PC-3 (cell line): Measurements from ENCODE around the gene MDM4. TPM values are rescaled to one million over a fixed set of nuclear protein-coding genes. Genes with fewer than 3 reads are reported as not detected.

Experiments
- ATAC-seq: fragments of 200-7000 bp; cut with Tn5 transposase; 2 replicates; pipeline ENCODE4 v1.9.1; 2020; ENCODE audit warnings: mild to moderate bottlenecking, moderate library complexity
- BruUV-seq: library from RNA; stranded (reverse); fragments of 400-500 nt; replicated peaks from 2 replicates; lab custom pipeline; 2021; lab: Mats Ljungman, UMichigan
- CTCF ChIA-PET: fragments of 300-600 bp; sonication (Branson Sonifier 250); formaldehyde crosslinking; loops from one replicate; lab custom pipeline; 2022; ENCODE audit warnings: antibody characterized with exemption; lab: Charles Lee
- POLR2A ChIA-PET: fragments of 300-600 bp; sonication (Branson Sonifier 250); formaldehyde crosslinking; loops from one replicate; lab custom pipeline; 2022; ENCODE audit warnings: antibody characterized with exemption; ENCODE audit not compliant: unreplicated experiment; lab: Charles Lee
- DNase-seq: peaks from one replicate; pipeline ENCODE4 v3.0.0-alpha.2; 2015
- H2AFZ ChIP-seq: fragments of 300-600 bp; sonication (generic); 2 replicates; pipeline ENCODE4 v1.6.0; 2016; ENCODE audit warnings: antibody characterized with exemption, low read length
- H3F3A ChIP-seq: fragments of 300-600 bp; sonication (generic); one replicate; pipeline ENCODE4 v1.6.0; 2017; ENCODE audit warnings: antibody characterized with exemption, low read length, control low read depth, mild to moderate bottlenecking; ENCODE audit not compliant: unreplicated experiment
- H3K27ac ChIP-seq: fragments of 300-600 bp; sonication (generic); 2 replicates; pipeline ENCODE4 v1.5.1; 2016; ENCODE audit warnings: mild to moderate bottlenecking, low read length
- H3K27me3 ChIP-seq: fragments of 300-600 bp; sonication (generic); 2 replicates; pipeline ENCODE4 v1.6.1; 2016; ENCODE audit warnings: low read length, mixed read lengths
- H3K36me3 ChIP-seq: fragments of 300-600 bp; sonication (generic); 2 replicates; pipeline ENCODE4 v1.6.1; 2016; ENCODE audit warnings: low read depth, mixed run types, low read length, mixed read lengths
- H3K4me1 ChIP-seq: fragments of 300-600 bp; sonication (generic); 2 replicates; pipeline ENCODE4 v1.5.1; 2016; ENCODE audit warnings: low read length; ENCODE audit not compliant: insufficient read depth
- H3K4me2 ChIP-seq: fragments of 300-600 bp; sonication (generic); 2 replicates; pipeline ENCODE4 v1.6.0; 2016; ENCODE audit warnings: low read length
- H3K4me3 ChIP-seq: fragments of 300-600 bp; sonication (generic); 2 replicates; pipeline ENCODE4 v1.5.1; 2016; ENCODE audit warnings: mild to moderate bottlenecking, low read length, mixed read lengths
- H3K79me2 ChIP-seq: fragments of 300-600 bp; sonication (generic); 2 replicates; pipeline ENCODE4 v1.6.1; 2017; ENCODE audit warnings: low read length, mixed read lengths
- H3K9ac ChIP-seq: fragments of 300-600 bp; sonication (generic); 2 replicates; pipeline ENCODE4 v1.6.0; 2016; ENCODE audit warnings: mild to moderate bottlenecking, low read length
- H3K9me2 ChIP-seq: fragments of 300-600 bp; sonication (generic); replicated peaks from 2 replicates; pipeline ENCODE4 v1.6.1; 2016; ENCODE audit warnings: mixed run types, low read length, mixed read lengths
- H3K9me3 ChIP-seq: fragments of 300-600 bp; sonication (generic); 2 replicates; pipeline ENCODE4 v1.6.1; 2016; ENCODE audit warnings: low read length, mixed read lengths
- H4K20me1 ChIP-seq: fragments of 300-600 bp; sonication (generic); 2 replicates; pipeline ENCODE4 v1.6.1; 2016; ENCODE audit warnings: low read length, mixed read lengths
- EZH2 ChIP-seq: fragments of 300-600 bp; sonication (generic); IDR thresholded peaks from one replicate; pipeline ENCODE4 v1.6.1; 2017; ENCODE audit warnings: antibody characterized with exemption, mild to moderate bottlenecking, low read length; ENCODE audit not compliant: unreplicated experiment
- EZH2phosphoT487 ChIP-seq: fragments of 300-600 bp; sonication (generic); IDR thresholded peaks from 2 replicates; pipeline ENCODE4 v1.6.1; 2018; ENCODE audit warnings: mild to moderate bottlenecking, antibody characterized with exemption, low read length, borderline replicate concordance
- intact Hi-C: fragments of 100-400 bp; cut with micrococcal nuclease; formaldehyde crosslinking; loops from 2 replicates; pipeline ENCODE4 v1.9.0; 2023
- total RNA-seq: library from RNA; depleted of rRNA; stranded (reverse); fragments of >200 nt; gene quantifications from 2 replicates; pipeline ENCODE4 v1.2.3, GENCODE V29; 2014; rRNA removed
- TF ChIP-seq, protein P1 (sequence below): fragments of 300-600 bp; sonication (generic); conservative IDR thresholded peaks from 2 replicates; pipeline ENCODE4 v1.5.1; 2017; ENCODE audit warnings: antibody characterized with exemption, low read depth, mild to moderate bottlenecking, low read length

The MDM4 gene
- total RNA-seq, 1 experiment from 2014 or later, result 36.3 TPM

DNA sequence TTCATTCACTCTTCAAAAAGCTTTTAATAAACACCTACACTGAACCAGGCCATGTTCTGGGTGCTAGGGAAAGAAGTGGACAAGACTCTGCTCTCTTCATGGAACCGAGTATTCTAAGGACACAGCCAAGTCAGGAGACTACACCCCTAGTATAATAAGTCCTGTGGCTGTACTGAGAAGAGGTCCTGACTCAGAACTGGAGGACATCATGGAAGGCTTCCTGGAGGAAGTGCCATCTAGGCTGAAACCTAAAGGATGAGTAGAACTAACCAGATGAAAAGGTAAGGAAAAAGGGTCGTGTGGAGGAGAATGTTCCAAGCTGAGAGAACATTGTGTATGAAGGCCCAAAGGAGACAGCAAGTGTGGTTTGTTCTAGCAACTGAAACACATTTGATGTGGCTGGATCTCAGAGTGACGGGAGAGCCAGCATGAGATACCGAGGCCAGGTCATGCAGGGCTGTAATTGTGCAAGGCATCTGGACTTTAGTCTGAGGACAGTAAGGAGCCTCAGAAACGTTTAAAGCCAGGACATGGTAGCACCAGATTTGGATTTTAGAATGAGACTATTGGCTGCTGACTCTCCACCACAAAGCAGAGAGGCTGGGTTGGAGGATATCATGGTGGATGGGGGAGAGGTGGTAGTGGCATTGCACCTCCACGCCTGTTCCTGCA, 86.8 kb downstream of the MDM4 start:
- POLR2A ChIA-PET, result no interaction called here
- no peaks in the 10 kb centered on the region for H3K9me2 ChIP-seq
- no peak overlapping the region for H3K4me3 ChIP-seq
- no peaks in the 10 kb centered on the region for H4K20me1 ChIP-seq
- no peak overlapping the region for H3K27ac ChIP-seq
- no peaks in the 10 kb centered on the region for H3K9me3 ChIP-seq
- H3K36me3 ChIP-seq, result no peaks in the 10 kb centered on the region
- no peaks in the 10 kb centered on the region for H3K79me2 ChIP-seq
- no peak for ATAC-seq
- no peak overlapping the region for H3K9ac ChIP-seq
- H3K27me3 ChIP-seq, result no peaks in the 10 kb centered on the region
- intact Hi-C loops, result no loop called here
- DNase-seq, result no peak
- no peaks in the 10 kb centered on the region for H3K4me1 ChIP-seq
- H2AFZ ChIP-seq, result no peak overlapping the region
- no TSS peak for BruUV-seq
- TF ChIP-seq, protein P1, sequence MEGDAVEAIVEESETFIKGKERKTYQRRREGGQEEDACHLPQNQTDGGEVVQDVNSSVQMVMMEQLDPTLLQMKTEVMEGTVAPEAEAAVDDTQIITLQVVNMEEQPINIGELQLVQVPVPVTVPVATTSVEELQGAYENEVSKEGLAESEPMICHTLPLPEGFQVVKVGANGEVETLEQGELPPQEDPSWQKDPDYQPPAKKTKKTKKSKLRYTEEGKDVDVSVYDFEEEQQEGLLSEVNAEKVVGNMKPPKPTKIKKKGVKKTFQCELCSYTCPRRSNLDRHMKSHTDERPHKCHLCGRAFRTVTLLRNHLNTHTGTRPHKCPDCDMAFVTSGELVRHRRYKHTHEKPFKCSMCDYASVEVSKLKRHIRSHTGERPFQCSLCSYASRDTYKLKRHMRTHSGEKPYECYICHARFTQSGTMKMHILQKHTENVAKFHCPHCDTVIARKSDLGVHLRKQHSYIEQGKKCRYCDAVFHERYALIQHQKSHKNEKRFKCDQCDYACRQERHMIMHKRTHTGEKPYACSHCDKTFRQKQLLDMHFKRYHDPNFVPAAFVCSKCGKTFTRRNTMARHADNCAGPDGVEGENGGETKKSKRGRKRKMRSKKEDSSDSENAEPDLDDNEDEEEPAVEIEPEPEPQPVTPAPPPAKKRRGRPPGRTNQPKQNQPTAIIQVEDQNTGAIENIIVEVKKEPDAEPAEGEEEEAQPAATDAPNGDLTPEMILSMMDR, result no peak
- TF ChIP-seq EZH2 (no peak), EZH2phosphoT487 (no peak)
- CTCF ChIA-PET, result no interaction called here
- H3F3A ChIP-seq, result no peaks in the 10 kb centered on the region
- H3K4me2 ChIP-seq, result no peak overlapping the region

DNA sequence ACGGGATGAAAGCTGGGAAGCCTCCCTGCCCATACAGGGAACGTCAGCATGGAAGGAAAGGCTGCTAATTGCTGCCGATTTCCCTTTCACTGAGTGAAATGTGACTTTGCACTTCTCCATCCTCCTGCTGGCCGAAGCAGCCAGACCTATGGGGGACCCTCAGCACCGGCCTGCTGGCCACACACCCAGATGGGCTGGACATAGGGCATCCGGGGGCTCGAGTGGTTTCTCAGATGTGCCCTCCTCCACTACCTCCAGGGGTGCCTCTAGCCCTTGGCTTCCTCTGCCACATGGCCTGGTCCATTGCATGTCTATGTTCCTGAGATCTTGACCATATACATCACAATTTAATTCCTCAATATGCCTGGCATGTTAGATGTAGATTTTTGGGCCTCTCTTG, 89.6 kb downstream of the MDM4 start:
- Histone ChIP-seq H3K9me3 (no peaks in the 10 kb centered on the region), H3K27me3 (no peaks in the 10 kb centered on the region), H3F3A (no peaks in the 10 kb centered on the region), H3K4me2 (no peak overlapping the region), H3K4me3 (no peak overlapping the region), H3K9me2 (no peaks in the 10 kb centered on the region), H2AFZ (no peak overlapping the region), H3K9ac (no peak overlapping the region), H3K36me3 (no peaks in the 10 kb centered on the region), H3K27ac (no peak overlapping the region), H4K20me1 (no peaks in the 10 kb centered on the region), H3K79me2 (no peaks in the 10 kb centered on the region), H3K4me1 (no peaks in the 10 kb centered on the region)
- BruUV-seq, result no TSS peak
- DNase-seq, result no peak
- ChIA-PET POLR2A (no interaction called here), CTCF (interaction anchor here (0.6 kb wide), 1 partner anchor 14 kb away, joined by 3 read pairs; no protein-coding TSS in a partner anchor)
- no peak for ATAC-seq
- no peak for TF ChIP-seq EZH2
- TF ChIP-seq, protein P1, result no peak
- no peak for TF ChIP-seq EZH2phosphoT487
- intact Hi-C loops, result no loop called here

Other genes with a start within 250 kb of the MDM4 start
- gene PLEKHA6, start 156.5 kb upstream of the MDM4 start, total RNA-seq, result 53.8 and 64.3 TPM in 2 replicates
- 50.7 and 57.5 TPM in 2 replicates for gene PPP1R15B, start 104.6 kb upstream of the MDM4 start, total RNA-seq
- gene PIK3C2B, start 21.6 kb upstream of the MDM4 start, total RNA-seq, result 34.7 and 35.3 TPM in 2 replicates
- gene LRRN2, start 169.3 kb downstream of the MDM4 start, total RNA-seq, result 5.0 and 9.0 TPM in 2 replicates